Neural progenitor cell (in vitro differentiated cells): Measurements from ENCODE around the gene FOXK2.

Experiments used
- CTCF ChIP-seq: fragments of 200-600 bp; sonication (generic); IDR thresholded peaks from 2 replicates; pipeline ENCODE4 v1.5.1; 2017; ENCODE audit warnings: antibody characterized with exemption, mild to moderate bottlenecking
- EZH2 ChIP-seq: fragments of 200-600 bp; sonication (generic); IDR thresholded peaks from 2 replicates; pipeline ENCODE4 v1.6.1; 2017; ENCODE audit warnings: antibody characterized with exemption, mild to moderate bottlenecking, moderate library complexity
- EZH2phosphoT487 ChIP-seq: fragments of 200-600 bp; sonication (generic); IDR thresholded peaks from 2 replicates; pipeline ENCODE4 v1.6.1; 2017; ENCODE audit warnings: antibody characterized with exemption

- TF ChIP-seq EZH2 (no peak), CTCF (no peak), EZH2phosphoT487 (no peak)
Observed at GRCh38 chr17:82525712-82526111, 6.2 kb downstream of the FOXK2 start.
